Kidney capillary endothelial cell (primary cell): Measurements from ENCODE around the gene RAD52.

Source experiments
- DNase-seq: peaks from one replicate; pipeline ENCODE4 v3.0.0-alpha.2; 2018; ENCODE audit warnings: low spot score

The RAD52 gene

DNA sequence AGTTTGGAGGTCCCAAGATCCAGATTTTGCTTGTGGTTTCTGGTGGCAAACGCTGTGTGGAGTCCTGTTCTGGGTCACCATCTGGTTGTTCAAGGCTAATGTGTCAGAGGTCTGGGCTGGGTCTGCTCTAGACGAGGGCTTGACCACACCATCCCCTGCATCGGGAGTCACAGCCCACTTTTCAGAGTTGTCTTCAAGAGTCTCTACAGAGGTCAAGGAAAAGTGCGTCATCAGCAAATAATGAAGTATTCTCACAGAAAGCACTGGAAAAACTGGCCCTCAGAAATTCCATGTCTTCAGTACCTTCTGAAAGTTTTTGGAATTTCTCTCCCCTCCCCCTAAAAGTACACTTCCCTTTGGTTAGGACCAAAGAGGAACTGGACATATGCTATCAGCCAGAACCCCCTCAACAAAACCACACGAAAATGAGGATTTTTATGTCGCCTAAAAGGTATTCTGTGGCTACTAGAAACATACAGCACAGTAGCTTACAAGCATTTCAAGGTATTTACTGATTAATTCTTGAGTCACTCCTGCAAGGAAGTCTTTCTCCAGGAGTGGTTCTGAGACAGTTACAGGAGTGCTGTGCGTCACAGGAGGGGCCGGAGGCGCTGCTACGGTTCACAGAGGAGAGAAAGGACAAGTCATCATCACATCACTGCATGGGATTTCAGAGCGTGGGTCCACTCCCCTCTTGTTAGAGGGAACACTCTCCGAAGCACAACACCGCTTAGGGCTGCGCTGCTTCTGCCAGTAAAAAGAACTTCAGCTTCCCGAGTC is 35.4 kb downstream of the RAD52 start:
- peak; percentile 51 for DNase-seq

DNA sequence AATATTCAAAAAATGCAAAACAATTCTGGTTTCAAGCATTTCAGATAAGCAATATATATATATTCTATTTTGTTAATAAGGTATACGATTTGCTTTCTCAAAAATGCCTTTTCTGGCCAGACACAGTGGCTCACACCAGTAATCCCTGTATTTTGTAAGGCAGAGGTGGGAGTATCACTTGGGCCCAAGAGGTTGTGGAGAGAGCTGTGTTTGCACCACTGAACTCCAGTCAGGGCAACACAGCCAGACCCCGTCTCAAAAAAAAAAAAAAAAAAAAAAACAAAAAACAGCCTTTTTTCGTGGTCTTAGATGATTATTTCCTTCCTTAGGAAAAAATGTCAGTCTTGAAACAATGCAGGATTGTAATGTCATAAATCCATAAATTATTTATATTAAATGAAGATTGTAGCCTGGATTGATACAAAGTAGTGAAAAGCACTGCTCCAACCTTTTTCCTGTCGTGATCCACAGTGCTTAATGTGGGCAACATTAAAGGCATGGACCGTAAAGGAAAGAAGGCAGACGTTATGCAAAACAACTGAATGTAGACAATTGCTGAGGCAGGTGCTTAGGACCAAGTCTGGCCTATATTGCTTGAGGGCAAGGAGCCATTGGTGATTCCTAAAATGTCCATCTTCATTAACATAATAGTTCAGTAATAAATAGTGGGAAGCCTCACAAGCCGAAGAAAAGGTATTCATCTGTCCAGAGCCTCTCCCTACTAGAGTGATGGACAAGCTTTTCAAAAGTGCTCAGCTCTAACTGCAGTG is 36.8 kb downstream of the RAD52 start:
- DNase-seq = no peak

DNA sequence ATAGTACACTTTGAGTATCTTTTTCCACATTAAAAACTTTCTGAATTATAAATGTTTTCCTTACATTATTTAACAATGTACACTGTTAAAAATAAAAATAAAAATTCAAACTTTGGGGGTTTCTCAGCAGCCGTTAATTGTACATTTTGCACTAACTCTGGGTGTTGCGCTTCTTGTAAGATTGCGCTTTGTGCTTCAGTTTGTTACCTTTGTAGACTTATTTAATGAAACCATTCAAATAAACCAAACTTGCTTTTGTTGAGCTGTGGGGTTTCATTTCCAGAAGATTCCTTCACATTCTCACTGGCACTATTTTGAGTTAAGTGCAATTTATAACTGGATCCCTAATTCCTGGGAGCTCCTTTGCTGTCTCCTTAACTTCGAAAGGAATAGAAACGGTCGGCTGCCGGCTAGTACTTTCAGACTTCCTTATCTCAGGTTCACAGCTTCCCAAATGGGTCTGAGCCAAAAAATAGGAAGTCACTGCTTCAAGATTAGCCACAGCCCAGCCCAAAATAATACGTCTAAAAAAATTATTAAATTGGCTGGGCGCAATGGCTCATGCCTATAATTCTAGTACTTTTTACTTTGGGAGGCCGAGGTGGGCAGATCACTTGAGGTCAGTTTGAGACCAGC is 38.2 kb downstream of the RAD52 start:
- DNase-seq = no peak

DNA sequence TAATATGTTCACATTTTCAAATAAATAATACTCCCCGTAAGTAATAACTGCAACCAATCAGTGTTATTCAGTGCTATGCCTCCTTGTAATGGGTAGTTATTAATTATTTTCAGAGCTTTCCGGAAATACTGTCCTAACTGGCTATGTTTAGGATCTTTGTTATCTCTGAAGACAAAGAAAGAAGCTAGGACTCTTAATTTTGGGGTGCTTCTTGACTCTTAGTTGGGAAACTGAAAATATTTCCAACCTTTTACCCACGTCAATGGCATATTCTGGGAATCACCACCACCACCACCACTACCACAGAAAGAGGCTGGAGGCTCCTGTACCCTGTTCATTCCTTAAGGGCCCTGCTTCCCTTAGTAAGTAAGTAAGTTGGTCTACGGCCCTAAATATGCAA is 39.1 kb downstream of the RAD52 start:
- DNase-seq = no peak

DNA sequence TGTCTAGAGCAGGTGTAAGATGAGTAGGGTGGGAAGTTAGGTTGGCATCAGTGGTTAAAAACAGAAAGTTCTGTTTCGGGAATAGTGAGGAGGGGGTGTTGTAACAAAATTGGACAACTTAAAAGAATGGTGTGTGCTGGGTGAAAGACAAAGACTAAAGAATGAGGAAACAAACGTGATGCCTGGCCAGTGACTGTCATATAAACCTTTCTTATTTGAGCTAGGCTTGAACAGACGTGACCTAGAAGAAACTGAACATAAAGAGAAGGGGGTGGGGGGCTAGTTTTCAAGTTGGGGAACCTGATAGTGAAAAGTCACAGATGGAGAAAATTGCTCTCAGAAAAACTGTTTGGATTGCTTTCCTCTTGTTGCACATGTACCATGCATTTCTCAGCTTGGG is 39.6 kb downstream of the RAD52 start:
- no peak for DNase-seq

DNA sequence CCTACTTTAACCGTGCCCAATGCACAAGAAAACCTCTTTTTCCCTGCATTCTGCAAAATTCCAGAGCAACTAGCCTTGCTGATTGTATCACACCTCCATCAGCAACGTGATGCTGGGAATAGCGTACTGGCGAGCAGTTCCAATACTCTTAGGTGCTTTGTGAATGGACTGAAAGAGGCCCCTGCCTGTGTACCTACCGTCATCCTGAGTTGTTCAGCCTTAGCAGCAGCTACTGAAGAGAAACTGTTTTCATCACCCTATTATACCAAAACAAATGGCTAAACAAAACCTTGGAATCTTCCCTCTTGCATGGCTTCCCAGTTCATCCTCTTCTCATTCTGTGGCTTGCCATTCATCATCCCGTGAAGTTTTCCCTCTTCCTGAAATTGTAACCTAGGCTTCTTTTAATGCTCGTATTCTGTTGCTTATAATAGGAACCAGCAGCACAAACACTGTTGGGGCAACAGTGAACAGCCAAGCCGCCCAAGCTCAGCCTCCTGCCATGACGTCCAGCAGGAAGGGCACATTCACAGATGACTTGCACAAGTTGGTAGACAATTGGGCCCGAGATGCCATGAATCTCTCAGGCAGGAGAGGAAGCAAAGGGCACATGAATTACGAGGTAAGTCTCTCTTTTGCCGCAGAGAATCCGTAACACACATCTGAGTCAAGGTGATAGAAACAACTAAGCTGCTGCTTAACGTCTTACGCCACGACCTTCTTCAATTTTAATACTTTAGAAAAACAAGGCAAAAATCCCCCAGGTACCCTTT is 41.9 kb downstream of the RAD52 start:
- DNase-seq = no peak

DNA sequence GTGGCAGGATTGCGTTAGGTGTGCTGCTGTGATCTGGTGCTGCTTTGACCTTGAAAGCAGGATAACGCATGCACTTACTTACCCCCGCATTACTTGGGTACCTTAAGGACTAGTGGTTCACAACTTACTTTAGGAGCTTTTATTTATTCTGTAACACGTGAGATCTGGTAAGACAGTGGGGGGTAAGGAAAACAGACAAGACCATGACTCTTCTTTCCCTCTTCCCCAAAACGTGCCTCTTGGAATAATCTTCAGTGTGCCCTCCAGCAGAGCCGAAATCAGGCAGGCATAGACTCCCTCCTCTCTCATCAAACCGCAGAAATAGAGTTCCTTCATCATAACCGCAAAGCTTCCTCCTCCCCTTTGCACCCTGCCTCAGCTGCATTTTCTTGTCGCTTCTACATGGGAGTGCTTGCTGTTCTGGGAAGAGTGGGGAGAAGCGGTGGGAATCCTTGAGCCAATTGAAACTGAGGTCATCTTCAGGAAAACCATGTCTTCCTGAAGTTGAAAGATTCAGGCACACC is 43.4 kb downstream of the RAD52 start:
- DNase-seq = no peak

DNA sequence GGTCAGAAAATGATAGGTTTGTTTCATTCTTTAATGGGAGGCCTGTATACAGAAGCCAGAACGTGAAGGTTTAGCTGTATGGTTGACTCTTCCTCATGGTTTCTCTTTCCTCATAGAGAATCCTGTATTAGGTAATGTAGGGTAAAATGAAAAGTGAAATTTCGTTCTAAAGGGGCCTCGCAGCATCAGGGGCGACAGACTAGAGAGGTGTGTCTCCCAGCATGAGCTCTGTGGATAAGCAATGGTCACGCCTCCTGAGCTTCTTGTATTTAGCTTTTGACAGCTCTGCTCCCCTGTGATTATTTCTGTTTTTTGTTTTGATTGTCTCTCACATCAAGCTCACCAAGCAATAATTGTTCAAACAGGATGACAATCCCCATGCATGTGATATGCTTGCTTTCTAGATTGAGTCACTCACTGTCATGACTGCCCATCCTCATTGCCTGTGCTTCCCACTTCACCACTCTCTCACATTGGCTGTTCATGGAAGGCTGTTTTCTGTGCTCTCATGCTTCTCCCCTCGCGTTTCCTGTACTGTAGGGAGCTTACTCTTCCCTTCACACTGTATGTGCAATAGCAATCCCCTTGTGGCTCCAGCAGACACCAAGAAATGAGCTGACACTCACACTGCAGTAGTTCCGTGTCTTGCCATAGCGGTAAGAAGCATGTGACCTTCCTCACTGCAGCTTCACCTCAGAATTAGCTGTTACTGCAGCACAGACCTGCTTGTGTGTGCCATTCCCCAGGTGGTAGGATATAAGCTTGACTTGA is 44.0 kb downstream of the RAD52 start:
- DNase-seq = no peak

DNA sequence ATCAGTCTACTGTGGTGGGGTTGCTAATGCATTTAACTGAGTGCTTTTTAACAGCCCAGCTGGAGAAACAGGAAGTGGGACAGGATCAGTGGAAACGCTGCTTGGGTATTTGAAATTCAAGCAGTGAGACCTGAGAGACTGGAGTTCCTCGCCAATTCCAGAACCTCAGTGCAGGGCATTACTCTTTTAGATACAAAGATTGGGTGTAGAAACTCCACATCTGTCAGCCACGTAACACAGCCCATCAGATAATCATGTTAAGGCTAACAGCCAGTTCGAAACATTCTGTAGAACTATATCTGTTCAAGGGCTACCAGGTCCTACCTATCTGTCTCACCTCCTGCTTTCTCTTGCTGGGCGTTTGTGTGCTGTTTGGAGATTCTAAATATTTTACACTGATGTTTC is 45.5 kb downstream of the RAD52 start:
- DNase-seq = no peak

DNA sequence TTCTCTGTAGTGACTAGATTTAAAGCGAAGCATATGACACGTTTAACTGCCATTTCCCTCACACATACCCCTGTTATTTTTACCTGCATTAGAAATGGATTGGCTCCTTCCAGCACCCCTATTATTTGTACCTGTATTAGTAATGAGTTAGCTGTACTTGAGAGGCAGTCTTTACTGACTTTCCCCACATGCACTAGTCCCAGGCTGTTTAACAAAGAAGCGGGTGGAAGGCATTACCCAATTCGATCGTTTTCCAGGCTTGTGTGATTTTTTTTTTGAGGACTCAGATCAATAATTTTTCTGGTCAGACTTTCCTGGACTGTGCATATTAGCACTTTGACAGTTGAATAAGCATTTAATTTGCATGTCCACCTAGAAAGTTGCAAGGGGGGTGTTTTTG is 46.4 kb downstream of the RAD52 start:
- no peak for DNase-seq

DNA sequence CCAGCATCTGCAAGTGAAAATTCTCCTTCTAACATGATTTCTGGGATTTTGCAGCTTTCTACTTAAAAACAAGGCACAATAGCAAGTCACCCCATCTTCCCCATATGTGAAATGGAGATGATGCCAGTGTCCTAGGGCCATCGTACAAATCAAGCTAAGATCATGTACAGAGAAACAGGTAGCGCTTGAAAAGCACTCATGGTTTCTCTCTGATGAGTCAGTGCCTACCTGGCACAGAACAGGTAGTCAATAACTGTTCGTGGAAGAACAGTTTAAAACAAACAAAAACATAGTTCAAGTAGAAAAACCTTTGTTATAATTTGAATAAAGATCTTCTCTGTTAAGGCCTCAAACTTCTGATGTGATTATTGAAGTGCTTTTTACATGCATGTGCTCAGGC is 46.9 kb downstream of the RAD52 start:
- DNase-seq = no peak

DNA sequence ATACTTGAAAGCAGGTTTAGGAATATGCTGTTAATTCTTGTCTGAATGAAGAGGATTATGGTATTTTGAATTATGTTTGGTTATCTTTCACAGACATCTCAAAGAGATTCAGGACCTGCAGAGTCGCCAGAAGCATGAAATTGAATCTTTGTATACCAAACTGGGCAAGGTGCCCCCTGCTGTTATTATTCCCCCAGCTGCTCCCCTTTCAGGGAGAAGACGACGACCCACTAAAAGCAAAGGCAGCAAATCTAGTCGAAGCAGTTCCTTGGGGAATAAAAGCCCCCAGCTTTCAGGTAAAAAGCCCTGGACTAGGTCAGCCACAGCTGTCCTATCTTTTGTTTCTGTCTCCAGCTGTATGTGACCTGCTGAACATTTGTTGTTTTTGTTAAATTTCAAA is 52.1 kb downstream of the RAD52 start:
- DNase-seq = no peak

DNA sequence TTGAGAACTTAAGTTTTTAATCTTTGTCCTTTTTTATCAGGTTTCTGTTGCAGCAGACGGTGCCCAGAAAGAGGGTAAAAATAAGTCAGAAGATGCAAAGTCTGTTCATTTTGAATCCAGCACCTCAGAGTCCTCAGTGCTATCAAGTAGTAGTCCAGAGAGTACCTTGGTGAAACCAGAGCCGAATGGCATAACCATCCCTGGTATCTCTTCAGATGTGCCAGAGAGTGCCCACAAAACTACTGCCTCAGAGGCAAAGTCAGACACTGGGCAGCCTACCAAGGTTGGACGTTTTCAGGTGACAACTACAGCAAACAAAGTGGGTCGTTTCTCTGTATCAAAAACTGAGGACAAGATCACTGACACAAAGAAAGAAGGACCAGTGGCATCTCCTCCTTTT is 53.5 kb downstream of the RAD52 start:
- no peak for DNase-seq

DNA sequence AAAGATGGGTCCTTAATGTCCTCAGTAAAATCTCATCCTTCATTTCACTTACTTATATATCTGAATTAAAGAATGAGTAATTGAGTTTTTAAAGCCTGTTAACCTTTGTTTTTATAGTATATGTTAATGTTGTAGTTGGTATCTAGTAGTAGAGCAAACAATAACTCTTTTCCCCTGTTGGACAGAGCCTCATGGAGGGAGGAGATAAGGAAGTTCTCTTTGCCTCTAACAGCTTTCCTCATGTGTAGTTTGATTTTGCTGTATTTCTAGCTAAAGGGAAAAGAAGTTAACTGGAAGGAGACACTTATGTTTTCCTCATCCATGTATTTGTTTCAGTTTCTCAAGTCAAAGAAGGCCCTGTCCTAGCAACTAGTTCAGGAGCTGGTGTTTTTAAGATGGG is 55.3 kb downstream of the RAD52 start:
- DNase-seq = no peak

DNA sequence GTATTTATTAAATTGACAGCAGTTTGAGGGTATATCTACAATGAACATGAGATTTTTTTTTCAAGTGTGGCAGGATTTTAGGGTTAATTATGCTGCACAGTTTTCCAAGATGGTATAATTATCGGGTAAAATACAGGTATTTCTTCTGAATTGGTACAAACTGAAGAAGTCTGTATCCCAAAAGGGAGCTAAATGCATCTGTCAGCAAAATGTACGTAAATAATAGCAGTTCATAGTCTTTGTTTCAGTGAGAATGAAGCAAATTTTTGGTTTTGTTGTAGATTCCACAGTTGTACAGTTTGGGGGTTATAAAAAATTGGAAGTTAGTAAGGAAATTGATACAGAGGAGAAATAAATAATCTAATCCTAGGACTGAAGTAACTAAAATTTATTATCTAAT is 63.3 kb downstream of the RAD52 start:
- no peak for DNase-seq

DNA sequence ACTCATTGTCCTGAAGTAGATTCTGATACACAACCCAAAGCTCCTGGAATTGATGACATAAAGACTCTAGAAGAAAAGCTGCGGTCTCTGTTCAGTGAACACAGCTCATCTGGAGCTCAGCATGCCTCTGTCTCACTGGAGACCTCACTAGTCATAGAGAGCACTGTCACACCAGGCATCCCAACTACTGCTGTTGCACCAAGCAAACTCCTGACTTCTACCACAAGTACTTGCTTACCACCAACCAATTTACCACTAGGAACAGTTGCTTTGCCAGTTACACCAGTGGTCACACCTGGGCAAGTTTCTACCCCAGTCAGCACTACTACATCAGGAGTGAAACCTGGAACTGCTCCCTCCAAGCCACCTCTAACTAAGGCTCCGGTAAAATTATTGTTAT is 63.8 kb downstream of the RAD52 start:
- no peak for DNase-seq

DNA sequence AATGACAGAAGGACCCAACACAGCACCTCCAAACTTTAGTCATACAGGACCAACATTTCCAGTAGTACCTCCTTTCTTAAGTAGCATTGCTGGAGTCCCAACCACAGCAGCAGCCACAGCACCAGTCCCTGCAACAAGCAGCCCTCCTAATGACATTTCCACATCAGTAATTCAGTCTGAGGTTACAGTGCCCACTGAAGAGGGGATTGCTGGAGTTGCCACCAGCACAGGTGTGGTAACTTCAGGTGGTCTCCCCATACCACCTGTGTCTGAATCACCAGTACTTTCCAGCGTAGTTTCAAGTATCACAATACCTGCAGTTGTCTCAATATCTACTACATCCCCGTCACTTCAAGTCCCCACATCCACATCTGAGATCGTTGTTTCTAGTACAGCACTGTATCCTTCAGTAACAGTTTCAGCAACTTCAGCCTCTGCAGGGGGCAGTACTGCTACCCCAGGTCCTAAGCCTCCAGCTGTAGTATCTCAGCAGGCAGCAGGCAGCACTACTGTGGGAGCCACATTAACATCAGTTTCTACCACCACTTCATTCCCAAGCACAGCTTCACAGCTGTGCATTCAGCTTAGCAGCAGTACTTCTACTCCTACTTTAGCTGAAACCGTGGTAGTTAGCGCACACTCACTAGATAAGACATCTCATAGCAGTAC is 64.6 kb downstream of the RAD52 start:
- no peak for DNase-seq

DNA sequence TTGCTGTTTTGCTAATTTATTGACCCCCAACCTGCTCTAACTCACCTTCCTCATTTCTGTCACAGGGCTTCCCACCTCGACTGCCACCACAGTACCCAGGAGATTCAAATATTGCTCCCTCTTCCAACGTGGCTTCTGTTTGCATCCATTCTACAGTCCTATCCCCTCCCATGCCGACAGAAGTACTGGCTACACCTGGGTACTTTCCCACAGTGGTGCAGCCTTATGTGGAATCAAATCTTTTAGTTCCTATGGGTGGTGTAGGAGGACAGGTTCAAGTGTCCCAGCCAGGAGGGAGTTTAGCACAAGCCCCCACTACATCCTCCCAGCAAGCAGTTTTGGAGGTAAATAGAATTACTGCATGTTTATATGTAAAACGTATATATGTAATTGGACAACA is 68.8 kb downstream of the RAD52 start:
- no peak for DNase-seq

DNA sequence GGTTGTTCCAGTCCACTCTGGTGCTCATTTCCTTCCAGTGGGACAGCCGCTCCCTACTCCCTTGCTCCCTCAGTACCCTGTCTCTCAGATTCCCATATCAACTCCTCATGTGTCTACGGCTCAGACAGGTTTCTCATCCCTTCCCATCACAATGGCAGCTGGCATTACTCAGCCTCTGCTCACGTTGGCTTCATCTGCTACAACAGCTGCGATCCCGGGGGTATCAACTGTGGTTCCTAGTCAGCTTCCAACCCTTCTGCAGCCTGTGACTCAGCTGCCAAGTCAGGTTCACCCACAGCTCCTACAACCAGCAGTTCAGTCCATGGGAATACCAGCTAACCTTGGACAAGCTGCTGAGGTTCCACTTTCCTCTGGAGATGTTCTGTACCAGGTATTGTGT is 69.9 kb downstream of the RAD52 start:
- DNase-seq = no peak

DNA sequence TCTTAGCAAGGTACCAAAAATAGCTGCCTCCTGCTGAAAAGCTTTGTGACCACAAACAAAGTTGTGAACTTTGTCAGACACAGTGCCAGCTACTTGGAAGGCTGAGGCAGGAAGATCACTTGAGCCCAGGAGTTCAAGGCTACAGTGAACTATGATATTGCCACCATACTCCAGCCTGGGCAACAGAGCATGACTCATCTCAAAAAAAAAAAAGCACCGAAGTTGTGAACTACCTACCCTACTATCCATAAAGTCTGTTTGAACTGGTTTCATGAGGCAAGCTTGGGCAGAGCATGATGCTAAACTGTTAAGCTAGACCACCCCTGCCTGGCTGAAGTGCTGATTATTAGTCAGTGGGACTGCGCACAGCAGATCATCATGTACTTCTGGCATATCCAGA is 75.5 kb downstream of the RAD52 start:
- DNase-seq = no peak

DNA sequence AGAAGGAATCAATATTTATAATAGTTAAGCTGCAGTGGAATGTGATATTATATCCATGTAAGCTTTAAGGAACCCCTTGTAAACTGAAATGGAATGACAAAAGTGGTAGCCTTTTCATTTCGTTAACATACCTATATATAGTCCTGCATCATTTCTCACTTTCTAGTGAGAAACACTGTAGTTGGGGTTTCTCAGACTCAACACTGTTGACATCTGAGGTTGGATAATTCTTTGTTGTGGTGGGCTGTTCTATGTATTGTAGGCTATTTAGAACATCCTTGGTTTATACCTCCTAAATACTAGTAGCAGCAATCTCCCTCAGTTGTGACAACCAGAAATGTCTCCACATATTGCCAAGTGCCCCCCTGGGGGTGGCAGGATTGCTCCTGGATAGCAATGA is 79.1 kb downstream of the RAD52 start:
- no peak for DNase-seq
